ENCODE measurements around the gene HECTD1.
"Not testable (repeated sequence)": the region's sequence is repeated elsewhere in the genome, so short reads cannot be mapped to it uniquely, and the experiment has no call there.

HECTD1 gene

DNA sequence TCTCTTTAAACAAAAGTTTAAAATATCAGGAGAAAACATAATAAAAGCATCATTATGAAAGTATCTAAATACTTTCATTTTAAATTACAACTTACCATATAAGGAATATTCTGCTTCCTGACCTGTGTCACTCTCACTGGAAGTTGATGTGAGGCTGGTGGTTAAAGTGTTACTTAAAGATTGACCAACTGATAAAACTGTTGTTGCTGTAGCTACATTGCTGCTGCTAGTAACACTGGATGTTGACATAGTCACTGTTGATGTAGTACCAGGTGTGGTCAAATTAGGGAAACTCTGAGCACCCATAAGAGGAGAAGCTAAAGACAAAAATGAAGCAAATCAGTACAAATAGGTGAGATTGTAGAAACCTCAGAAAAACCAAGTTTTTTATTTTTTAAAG, 79.9 kb downstream of the HECTD1 start:
- H3K9ac ChIP-seq (ENCODE audit: low read depth, low read length), result no peak overlapping the region
- H3K36me3 ChIP-seq (ENCODE audit: insufficient read depth, low read length), result peaks cover 12% of the 10 kb centered on the region; the same call in 1 of the 2 replicates
- H3K9me3 ChIP-seq (ENCODE audit: control insufficient read depth, insufficient read depth, low read length), result no peaks in the 10 kb centered on the region
- peaks cover 14% of the 10 kb centered on the region for H3K4me1 ChIP-seq (ENCODE audit: insufficient read depth, low read length)

GRCh38 chr14:31126680-31127079, 80.9 kb downstream of the HECTD1 start:
- no peaks in the 10 kb centered on the region for H3K9me3 ChIP-seq (ENCODE audit: control insufficient read depth, insufficient read depth, low read length)
- H3K9ac ChIP-seq (ENCODE audit: low read depth, low read length), result no peak overlapping the region
- peaks cover 24% of the 10 kb centered on the region for H3K4me1 ChIP-seq (ENCODE audit: insufficient read depth, low read length)
- H3K36me3 ChIP-seq (ENCODE audit: insufficient read depth, low read length), result peaks cover 22% of the 10 kb centered on the region; the same call in 1 of the 2 replicates

GRCh38 chr14:31125231-31125630, 82.4 kb downstream of the HECTD1 start:
- Histone ChIP-seq H3K4me1 (ENCODE audit: insufficient read depth, low read length) (peaks cover 24% of the 10 kb centered on the region), H3K9me3 (ENCODE audit: control insufficient read depth, insufficient read depth, low read length) (no peaks in the 10 kb centered on the region), H3K36me3 (ENCODE audit: insufficient read depth, low read length) (peaks cover 26% of the 10 kb centered on the region), H3K9ac (ENCODE audit: low read depth, low read length) (no peak overlapping the region)

DNA sequence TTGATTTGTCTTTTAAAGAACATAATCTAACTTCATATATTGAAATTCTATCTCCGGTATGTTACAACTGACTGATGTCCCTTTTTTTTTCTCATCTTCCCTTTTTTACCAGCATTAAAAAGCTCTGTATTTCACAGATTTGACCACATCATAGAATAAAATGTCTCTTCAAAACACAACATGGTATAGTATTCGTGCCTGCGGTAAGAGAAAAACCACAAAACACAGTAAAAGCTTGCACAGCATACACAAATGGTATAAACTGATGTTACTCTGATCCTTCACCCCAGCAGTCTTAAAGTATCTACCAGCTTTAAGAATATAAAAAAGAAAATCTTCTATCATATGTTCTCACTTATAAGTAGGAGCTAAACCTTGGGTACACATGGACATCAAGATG, 83.4 kb downstream of the HECTD1 start:
- H3K4me1 ChIP-seq (ENCODE audit: insufficient read depth, low read length), result peaks cover 24% of the 10 kb centered on the region
- peaks cover 29% of the 10 kb centered on the region for H3K36me3 ChIP-seq (ENCODE audit: insufficient read depth, low read length)
- no peak overlapping the region for H3K9ac ChIP-seq (ENCODE audit: low read depth, low read length)
- H3K9me3 ChIP-seq (ENCODE audit: control insufficient read depth, insufficient read depth, low read length), result no peaks in the 10 kb centered on the region

GRCh38 chr14:31122921-31123320, 84.7 kb downstream of the HECTD1 start:
- Histone ChIP-seq H3K9me3 (ENCODE audit: control insufficient read depth, insufficient read depth, low read length) (no peaks in the 10 kb centered on the region), H3K9ac (ENCODE audit: low read depth, low read length) (no peak overlapping the region), H3K36me3 (ENCODE audit: insufficient read depth, low read length) (peaks cover 27% of the 10 kb centered on the region), H3K4me1 (ENCODE audit: insufficient read depth, low read length) (peaks cover 24% of the 10 kb centered on the region)

GRCh38 chr14:31122098-31122611, 85.4 kb downstream of the HECTD1 start:
- peaks cover 27% of the 10 kb centered on the region for H3K36me3 ChIP-seq (ENCODE audit: insufficient read depth, low read length)
- H3K9ac ChIP-seq (ENCODE audit: low read depth, low read length), result no peak overlapping the region
- H3K9me3 ChIP-seq (ENCODE audit: control insufficient read depth, insufficient read depth, low read length), result no peaks in the 10 kb centered on the region
- peaks cover 24% of the 10 kb centered on the region for H3K4me1 ChIP-seq (ENCODE audit: insufficient read depth, low read length)

GRCh38 chr14:31118892-31119291, 88.7 kb downstream of the HECTD1 start:
- no peaks in the 10 kb centered on the region for H3K9me3 ChIP-seq (ENCODE audit: control insufficient read depth, insufficient read depth, low read length)
- no peak overlapping the region for H3K9ac ChIP-seq (ENCODE audit: low read depth, low read length)
- peaks cover 40% of the 10 kb centered on the region for H3K36me3 ChIP-seq (ENCODE audit: insufficient read depth, low read length)
- peaks cover 18% of the 10 kb centered on the region; the same call in 1 of the 2 replicates for H3K4me1 ChIP-seq (ENCODE audit: insufficient read depth, low read length)

- Histone ChIP-seq H3K4me1 (ENCODE audit: insufficient read depth, low read length) (no peaks in the 10 kb centered on the region), H3K36me3 (ENCODE audit: insufficient read depth, low read length) (peaks cover 31% of the 10 kb centered on the region), H3K9ac (ENCODE audit: low read depth, low read length) (no peak overlapping the region), H3K9me3 (ENCODE audit: control insufficient read depth, insufficient read depth, low read length) (no peaks in the 10 kb centered on the region)
Observed at GRCh38 chr14:31113794-31114193, 93.8 kb downstream of the HECTD1 start.

- no peak overlapping the region for H3K9ac ChIP-seq (ENCODE audit: low read depth, low read length)
- no peaks in the 10 kb centered on the region; the same call in 1 of the 2 replicates for H3K4me1 ChIP-seq (ENCODE audit: insufficient read depth, low read length)
- no peaks in the 10 kb centered on the region for H3K9me3 ChIP-seq (ENCODE audit: control insufficient read depth, insufficient read depth, low read length)
- peaks cover 30% of the 10 kb centered on the region for H3K36me3 ChIP-seq (ENCODE audit: insufficient read depth, low read length)
Observed at GRCh38 chr14:31110872-31111271, 96.7 kb downstream of the HECTD1 start.

DNA sequence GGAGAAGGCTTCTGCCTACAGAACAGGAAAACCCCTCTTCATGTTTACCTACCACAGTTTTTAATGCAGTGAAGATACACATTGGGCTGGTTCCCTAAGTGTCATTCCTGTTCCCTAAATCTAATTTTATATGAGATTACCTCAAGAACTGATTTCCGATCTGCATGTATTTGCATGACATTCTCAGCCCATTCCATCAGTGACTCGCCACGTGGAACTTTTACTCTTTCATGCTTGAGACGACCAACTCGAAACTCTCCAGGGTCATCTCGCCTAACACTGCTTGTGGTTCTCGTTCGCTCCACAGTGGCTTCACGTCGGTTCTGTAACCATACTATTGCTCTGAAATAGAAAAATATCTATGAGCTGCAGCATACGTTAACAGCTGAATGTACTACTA, 98.3 kb downstream of the HECTD1 start:
- Histone ChIP-seq H3K4me1 (ENCODE audit: insufficient read depth, low read length) (no peaks in the 10 kb centered on the region; the same call in 1 of the 2 replicates), H3K9me3 (ENCODE audit: control insufficient read depth, insufficient read depth, low read length) (no peaks in the 10 kb centered on the region), H3K9ac (ENCODE audit: low read depth, low read length) (no peak overlapping the region), H3K36me3 (ENCODE audit: insufficient read depth, low read length) (peaks cover 29% of the 10 kb centered on the region)

- Histone ChIP-seq H3K9ac (ENCODE audit: low read depth, low read length) (no peak overlapping the region), H3K36me3 (ENCODE audit: insufficient read depth, low read length) (peaks cover 33% of the 10 kb centered on the region), H3K4me1 (ENCODE audit: insufficient read depth, low read length) (no peaks in the 10 kb centered on the region; the same call in 1 of the 2 replicates), H3K9me3 (ENCODE audit: control insufficient read depth, insufficient read depth, low read length) (no peaks in the 10 kb centered on the region)
Observed at GRCh38 chr14:31106768-31107167, 100.8 kb downstream of the HECTD1 start.

DNA sequence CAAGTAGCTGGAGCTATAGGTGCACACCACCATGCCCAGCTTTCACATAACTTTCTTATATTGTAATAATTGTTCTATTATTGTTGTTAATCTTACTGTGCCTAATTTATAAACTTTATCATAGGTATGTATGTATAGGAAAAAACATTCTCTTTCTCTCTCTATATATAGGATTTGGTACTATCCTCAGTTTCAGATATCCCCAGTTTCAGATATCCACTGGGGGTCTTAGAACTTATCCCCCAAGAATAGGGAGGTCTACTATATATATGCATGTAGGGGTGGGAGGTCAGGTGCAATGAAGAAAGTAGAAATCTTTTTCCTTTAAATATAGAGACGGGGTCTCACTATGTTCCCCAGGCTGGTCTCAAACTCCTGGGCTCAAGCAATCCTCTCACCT, 110.5 kb downstream of the HECTD1 start:
- no peaks in the 10 kb centered on the region for H3K4me1 ChIP-seq (ENCODE audit: insufficient read depth, low read length)
- no peak overlapping the region for H3K9ac ChIP-seq (ENCODE audit: low read depth, low read length)
- no peaks in the 10 kb centered on the region for H3K9me3 ChIP-seq (ENCODE audit: control insufficient read depth, insufficient read depth, low read length)
- H3K36me3 ChIP-seq (ENCODE audit: insufficient read depth, low read length), result peaks cover 19% of the 10 kb centered on the region

DNA sequence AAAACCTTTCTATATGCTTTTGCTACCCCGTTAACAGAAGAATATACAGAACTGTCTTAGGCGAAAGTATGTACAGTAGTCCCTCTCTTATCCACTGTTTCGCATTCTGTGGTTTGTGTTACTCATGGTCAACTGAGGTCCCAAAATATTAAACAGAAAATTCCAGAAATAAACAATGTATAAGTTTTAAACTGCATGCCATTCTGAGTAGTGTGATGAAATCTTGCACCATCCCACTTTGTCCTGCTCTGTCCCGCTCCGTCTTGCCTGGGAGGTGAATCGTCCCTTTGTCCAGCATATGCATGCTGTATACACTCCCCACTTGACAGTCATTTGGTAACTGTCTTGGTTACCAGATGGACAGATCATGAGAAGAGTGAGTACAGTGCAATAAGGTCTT, 111.3 kb downstream of the HECTD1 start:
- Histone ChIP-seq H3K9me3 (ENCODE audit: control insufficient read depth, insufficient read depth, low read length) (no peaks in the 10 kb centered on the region), H3K9ac (ENCODE audit: low read depth, low read length) (no peak overlapping the region), H3K4me1 (ENCODE audit: insufficient read depth, low read length) (no peaks in the 10 kb centered on the region), H3K36me3 (ENCODE audit: insufficient read depth, low read length) (peaks cover 19% of the 10 kb centered on the region)

DNA sequence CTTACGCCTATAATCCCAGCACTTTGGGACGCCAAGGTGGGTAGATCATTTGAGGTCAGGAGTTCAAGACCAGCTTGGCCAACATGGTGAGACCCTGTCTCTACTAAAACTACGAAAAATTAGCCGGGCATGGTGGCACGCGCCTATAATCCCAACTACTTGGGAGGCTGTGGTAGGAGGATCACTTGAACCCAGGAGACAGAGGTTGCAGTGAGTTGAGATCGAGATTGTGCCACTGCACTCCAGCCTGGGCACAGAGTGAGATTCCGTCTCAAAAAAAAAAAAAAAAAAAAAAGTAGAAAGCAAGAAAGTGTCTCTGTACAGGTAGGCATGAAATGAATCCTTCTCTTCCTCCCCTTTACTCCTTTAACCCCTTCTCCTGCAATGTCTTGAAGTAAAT, 111.8 kb downstream of the HECTD1 start:
- not testable (repeated sequence) for H3K9ac ChIP-seq (ENCODE audit: low read depth, low read length); H3K4me1 ChIP-seq (ENCODE audit: insufficient read depth, low read length); H3K9me3 ChIP-seq (ENCODE audit: control insufficient read depth, insufficient read depth, low read length)
- H3K36me3 ChIP-seq (ENCODE audit: insufficient read depth, low read length), result peaks cover 16% of the 10 kb centered on the region

- not testable (repeated sequence) for H3K36me3 ChIP-seq (ENCODE audit: insufficient read depth, low read length); H3K4me1 ChIP-seq (ENCODE audit: insufficient read depth, low read length); H3K9me3 ChIP-seq (ENCODE audit: control insufficient read depth, insufficient read depth, low read length); H3K9ac ChIP-seq (ENCODE audit: low read depth, low read length)
Observed at GRCh38 chr14:31093884-31094839, 113.4 kb downstream of the HECTD1 start.
